NCI-H2029 (cell line): ENCODE data around the gene ATP8B3.

Source experiments
- DNase-seq: peaks from one replicate; lab custom pipeline; 2025; lab: John Stamatoyannopoulos, UW

Gene ATP8B3

DNA sequence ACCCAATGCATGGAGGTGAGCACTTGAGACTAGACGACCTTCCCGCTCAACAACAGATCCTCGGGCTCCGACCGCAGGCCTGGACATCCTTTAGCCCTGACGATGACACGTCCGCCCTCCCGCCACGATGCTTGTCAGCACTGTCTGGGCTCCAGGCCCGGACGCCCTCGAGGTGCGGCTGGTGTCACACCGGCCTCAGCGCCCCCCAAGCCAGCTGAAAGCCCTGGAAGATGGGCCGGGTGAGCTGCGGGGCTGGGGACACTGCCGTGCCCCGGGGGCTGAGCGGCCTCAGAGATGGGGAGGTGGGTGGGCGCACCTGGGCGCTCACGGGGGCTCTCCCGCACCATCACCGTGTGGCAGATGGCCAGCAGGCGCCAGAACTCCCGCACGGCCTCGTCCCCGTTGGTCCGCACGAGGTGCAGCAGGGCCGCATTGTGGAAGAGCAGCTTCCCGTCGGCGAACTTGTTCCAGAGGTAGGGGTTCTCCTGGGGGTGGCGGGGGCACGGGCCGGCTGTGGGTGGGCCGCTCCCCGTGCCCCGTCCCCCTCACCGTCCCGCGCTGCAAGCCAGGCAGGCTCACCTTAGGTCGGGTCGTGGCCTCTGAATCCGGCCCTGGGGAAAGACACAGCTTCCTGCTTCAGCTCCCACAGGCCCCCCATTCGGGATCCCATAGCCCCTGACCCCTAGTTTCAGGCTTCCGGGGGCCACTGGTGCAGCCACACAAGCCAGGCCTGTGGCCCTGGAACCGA, 15.5 kb downstream of the ATP8B3 start:
- DNase-seq = no peak

DNA sequence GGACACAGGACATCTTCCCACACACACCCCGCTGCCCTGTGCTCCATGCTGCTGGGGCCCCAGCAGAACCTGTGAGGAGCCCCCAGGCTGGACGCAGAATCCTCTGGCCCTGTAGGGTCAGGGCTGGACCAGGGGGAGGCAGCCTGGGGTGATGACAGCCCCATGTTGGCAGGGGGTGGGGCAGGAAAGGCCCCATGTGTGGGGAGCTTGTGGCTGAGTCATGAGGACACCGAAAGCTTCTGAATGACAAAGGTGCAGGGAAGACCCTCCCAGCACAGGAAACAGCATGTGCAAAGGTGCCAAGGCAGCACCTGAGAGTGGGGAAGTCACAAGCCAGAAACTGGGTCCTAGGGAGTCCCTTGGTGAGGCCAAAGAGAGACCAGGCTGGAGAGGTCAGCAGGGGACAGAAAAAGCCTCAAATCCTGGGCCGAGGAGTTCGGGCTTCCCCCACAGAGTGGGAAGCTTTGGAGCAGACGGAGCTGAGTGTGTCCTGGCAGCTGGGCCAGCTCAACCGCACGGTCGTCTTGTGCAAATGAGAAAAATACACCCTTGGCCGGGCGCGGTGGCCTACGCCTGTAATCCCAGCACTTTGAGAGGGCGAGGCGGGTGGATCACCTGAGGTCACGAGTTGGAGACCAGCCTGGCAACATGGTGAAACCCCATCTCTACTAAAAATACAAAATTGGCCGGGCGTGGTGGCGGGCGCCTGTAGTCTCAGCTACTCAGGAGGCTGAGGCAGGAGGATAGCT, 17.5 kb downstream of the ATP8B3 start:
- DNase-seq = no peak

DNA sequence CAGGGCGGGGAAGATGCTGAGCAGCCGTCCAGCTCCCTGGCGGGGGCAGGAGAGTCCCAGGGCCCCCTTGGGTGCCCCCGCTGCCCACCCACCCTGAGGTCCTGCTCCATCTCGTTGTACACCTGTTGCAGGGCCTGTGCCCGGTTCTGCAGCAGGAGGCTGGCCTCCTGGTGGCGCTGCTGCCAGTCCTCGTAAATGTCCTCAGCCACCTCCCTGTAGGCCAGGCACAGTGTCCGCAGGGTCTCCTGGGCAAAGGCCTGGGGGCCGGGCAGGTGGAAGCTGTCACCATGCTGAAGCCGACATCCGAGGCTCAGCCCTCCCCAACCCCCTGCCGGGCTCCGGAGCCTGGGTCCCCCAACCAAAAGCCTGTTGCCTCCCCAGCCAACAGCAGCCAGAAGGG, 20.2 kb downstream of the ATP8B3 start:
- no peak for DNase-seq

DNA sequence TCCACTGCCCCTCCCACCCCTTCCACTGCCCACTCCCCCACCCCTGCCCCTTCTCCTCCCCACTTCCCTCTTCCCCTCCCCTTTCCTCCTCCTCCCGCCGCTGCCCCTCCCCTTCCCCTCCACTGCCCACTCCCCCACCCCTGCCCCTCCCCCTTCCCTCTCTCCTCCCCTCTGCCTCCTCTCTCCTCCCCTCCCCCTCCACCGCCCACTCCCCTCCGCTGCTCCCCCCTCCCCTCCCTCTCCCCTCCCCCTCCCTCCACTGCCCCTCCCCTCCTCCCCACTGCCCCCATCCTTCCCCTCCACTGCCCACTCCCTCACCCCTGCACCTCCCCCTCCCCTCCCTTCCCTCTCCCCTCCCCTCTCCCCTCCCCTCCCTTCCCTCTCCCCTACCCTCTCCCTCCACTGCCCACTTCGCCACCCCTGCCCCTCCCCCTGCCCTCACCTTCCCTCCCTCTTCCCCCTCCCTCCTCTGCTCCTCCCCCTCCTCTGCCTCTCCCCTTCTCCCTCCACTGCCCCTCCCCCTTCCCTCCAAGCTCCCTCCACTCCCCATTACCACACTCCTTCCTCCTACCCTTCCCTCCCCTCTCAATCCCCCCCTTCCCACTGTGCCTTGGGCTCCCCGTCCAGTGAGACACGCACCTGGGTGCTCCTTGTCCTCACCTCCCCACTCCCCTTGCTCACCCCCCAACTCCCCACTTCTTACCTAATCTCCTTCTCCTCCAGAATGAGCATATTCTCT, 21.9 kb downstream of the ATP8B3 start:
- no peak for DNase-seq

DNA sequence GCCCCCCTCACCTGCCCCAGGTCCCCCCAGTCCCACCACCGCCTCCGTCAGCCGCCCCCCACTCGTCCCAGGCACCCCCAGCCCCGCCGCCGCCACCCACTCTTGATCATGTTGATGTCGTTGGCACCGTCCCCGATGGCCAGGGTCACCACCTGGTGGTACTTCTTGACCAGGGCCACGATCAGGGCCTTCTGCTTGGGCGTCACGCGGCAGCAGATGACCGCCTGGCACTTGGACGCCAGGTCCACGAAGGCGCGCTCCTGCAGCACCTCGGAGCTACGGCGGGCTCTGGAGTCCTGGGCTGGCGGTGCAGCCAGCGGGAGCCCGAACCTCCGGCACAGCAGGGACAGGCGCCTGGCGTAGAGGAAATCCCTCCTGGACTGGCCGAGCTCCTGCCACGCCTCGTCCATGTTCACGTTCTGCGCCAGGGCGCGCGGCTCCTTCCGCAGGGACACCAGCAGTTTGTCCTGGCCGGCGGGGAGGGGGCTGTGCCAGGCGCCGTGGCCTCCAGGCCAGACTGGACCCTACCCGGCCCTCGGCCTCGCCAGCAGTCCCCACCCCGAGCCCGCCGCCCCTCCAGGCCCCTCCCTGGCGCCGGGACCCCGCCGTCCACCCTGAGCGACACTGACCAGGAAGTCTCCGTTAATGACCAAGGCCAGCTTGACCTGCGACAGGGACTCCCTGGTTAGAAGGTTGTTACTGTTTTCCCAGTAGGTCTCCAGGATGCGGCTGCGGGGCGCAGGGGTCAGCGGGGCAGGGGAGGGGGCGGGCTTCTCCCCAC, 22.6 kb downstream of the ATP8B3 start:
- DNase-seq = no peak

DNA sequence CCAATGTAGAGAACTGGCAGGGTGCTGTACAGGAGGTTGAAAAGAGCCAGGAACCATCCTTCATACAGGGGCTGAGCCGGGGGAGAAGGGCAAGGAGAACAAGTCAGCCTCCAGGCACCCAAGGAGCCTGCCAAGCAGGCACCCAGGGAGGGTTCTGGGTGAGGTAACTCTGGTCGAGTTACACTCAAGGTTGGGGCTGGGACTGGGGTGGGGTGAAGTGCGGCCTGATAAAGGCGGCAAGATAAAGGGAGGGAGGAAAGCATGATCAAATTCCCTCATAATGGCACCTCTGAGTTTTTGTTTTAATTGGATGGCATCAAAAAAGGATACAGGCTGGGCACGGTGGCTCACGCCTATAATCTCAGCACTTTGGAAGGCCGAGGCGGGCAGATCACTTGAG, 25.0 kb downstream of the ATP8B3 start:
- no peak for DNase-seq

DNA sequence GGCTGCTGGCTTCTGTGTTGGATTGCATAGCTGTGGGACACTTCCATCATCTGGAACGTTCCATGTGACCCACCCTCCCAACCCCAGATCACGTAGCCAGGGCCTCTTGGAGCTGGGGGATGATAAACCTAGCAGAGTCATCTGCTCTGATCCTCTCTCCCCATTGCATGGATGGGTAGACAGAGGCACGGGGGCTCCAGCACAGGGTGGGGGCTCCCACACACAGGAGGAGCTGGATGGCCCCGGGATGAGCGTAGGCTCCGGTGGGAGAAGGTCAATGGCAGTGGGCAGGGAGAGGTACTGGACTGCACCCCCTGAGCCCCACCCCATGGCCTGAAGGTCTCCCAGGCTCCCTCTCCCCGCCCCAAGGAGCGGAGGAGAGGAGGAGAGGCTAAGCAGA, 25.4 kb downstream of the ATP8B3 start:
- DNase-seq = no peak

DNA sequence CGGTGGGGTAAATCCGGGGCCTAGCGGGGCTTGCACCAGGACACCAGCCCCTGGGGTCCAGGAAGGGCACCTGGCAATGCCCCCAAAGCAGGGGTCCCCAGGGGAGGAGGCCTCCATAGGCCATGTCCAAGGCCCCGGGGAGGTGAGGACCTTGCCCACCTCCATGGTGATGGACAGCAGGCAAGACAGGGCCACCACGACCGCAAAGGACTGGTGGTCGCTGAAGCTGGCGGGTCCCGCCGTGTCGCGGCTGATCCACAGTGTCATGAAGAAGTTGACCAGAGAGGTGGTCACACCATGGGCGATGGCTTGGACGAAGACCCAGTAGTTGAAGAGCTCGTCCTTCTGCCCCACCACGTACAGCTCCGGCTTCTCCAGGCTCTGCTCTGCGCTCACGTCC, 26.8 kb downstream of the ATP8B3 start:
- DNase-seq = no peak

DNA sequence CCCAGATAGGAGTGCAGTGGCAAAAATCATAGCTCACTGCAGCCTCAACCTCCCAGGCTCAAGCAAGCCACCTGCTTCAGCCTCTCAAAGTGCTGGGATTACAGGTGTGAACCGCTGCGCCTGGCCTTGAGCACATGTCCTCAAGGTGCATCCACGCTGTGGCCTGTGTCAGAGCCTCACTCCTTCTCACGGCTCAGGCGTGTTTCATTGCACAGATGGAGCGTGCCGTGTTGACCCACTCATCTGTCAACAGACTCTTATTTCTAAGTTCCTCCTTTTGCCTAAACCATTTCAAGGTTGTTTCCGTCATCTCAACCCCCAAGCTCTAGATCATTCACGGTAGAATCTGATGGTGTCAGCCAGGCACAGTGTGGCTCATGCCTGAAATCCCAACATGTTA, 28.2 kb downstream of the ATP8B3 start:
- no peak for DNase-seq

DNA sequence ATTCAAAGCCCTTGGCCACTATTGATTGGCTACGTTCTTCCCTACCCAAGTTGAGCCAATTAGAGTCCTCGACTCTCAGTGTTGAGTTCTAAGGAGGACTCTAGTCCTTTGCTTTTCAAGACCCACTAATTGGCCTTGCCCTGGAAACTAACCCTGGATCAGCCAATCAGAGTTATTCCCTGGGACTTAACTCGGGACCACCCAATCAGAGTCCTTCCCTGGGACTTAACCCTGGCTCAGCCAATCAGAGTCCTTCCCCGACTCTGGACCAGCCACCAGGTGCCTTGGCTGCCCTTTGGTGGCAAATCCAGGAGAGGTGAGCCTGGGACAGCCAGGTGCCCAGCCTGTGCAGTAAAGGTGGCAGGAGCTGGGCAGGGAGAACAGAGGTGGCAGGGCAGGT, 28.7 kb downstream of the ATP8B3 start:
- DNase-seq = no peak

DNA sequence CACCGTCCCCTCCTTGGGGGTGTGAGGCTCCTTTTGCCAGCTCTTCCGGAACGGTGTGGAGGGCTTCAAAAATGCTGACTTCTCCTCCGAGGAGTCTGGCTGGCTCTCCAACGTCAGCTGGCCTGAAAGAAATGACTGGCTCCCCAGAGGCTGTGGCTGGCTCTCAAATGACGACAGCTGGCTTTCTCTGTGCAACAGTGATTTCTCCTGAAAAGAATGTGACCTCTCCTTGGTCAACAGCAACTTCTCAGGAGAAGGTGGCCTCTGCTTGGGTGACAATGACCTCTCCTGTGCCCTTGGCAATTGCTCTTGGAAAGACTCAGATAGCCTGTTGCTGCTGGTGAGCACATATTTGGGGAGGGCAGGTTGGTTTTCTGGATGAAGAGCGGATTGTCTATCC, 29.6 kb downstream of the ATP8B3 start:
- DNase-seq = no peak

DNA sequence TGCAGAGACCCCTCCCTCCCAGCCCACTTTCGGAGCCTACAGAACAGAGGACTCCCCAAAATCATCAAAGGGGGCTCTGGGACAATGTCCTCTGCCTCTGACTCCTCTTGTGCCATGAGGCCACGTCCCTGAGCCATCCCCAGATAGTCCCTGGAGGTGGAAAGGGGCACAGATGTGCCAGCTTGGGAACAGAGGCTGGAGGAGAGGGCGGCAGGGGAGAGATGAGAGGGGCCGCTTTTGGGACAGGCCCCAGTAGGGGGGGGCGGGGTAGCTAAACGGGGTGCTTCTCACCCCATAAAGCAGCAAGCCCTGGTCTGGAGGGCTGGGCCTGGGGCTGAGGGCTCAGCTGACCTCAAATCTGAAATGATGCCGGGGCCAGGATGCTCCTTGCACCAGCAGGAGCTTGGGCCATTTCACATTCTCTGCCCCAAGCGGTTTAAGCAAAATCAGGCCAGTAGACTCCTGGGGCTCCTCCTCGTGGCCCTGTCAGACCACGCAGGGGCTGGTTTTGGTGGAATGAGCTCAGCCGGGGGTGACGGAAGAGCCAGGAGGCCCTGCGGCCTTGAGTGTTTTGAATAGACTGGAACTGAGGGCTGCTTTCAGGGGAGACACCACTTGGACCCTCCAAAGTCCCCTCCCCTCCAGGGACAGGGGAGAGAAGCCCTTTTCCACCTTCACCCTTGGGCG, 31.7 kb downstream of the ATP8B3 start:
- no peak for DNase-seq

DNA sequence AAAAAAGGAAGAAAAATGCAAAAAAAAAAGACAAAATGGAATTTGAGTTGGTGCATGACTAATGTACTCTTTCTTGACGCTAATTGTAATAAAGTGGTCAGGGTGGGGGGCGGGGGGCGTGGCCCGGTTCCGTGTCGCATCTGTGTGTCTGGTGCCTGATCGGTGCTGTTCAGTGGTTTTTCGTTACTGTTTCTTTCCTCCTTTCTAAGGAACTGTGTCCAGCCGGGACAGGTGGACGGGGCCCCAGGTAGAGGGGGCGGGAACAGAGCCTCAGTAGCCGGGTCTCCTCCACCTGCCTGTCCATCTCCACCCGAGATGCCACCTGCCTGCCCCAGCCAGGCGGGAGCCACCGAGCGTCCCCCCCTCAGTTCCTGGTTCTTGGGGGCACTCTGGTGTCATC, 32.5 kb downstream of the ATP8B3 start:
- no peak for DNase-seq

DNA sequence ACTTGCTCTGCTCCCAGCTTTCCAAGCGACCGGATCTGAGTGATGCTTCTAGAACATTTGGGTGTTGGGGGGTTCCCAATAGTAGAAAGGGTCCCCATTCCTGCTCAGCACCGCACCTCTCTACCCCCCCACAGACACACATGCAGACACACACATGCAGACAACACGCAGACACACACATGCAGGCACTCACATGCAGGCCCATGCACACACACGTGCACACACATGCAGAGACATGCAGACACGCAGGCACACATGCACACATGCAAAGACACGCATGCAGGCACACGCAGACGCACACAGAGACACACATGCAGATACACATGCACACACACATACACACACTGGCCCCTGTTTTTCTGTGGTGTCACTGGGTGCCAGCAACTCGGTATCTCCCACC, 34.9 kb downstream of the ATP8B3 start:
- no peak for DNase-seq

DNA sequence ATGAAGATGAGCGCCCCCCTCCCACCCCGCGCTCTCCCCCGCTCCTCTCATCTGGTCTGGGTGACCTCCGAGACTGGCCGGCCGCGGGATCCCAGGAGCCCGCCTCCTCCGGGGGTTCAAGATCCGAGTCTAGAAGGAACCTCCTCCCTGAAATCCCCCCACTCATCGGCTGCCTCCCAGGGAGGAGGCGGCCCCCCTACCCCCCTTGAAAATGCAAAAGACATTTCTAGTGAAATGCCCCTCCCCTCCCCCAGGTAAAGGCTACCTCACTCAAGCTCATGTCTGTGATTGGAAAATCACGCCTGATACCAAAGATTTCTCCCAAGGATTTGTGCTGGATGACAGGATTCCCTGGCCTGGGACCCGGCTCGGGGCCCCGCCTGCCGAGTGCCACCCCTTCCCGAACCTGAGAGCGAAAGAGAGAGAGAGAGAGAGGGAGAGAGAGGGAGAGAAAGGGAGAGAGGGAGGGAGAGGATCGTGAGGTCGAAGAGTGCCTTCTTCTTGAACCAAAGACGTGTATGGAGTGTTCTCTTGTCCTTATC, 35.4 kb downstream of the ATP8B3 start:
- DNase-seq = no peak

DNA sequence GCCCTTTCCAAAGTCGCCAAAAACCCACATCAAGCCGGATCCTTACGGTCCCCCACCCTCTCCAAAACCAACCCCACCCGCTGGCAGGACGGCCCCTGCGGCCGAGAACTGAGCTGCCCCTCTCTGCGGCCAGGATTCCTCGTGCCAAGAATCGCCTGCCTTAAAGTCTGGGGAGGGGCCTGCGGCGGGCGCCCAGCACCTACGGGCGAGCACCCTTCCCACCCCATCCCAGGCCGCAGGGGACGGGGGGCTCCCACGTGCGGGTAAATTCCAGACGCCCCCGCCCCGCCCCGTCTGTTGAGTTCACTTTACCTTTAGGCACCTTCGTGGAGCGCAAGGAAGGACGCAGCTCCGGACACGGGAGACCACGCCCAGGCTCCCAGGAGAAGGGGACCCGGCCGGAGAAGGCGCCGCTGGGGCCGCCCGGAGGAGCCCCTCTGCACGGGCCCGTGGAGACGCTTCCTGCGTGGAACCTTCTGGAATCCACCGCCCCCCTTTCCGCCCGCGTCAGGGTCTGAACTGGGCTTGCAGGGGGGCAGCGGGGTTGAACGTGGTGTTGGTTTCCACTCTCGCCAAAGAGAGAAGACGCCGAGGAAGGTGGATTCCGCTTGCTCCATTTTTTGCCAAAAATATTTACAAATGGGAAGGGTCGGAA, 36.0 kb downstream of the ATP8B3 start:
- no peak for DNase-seq

DNA sequence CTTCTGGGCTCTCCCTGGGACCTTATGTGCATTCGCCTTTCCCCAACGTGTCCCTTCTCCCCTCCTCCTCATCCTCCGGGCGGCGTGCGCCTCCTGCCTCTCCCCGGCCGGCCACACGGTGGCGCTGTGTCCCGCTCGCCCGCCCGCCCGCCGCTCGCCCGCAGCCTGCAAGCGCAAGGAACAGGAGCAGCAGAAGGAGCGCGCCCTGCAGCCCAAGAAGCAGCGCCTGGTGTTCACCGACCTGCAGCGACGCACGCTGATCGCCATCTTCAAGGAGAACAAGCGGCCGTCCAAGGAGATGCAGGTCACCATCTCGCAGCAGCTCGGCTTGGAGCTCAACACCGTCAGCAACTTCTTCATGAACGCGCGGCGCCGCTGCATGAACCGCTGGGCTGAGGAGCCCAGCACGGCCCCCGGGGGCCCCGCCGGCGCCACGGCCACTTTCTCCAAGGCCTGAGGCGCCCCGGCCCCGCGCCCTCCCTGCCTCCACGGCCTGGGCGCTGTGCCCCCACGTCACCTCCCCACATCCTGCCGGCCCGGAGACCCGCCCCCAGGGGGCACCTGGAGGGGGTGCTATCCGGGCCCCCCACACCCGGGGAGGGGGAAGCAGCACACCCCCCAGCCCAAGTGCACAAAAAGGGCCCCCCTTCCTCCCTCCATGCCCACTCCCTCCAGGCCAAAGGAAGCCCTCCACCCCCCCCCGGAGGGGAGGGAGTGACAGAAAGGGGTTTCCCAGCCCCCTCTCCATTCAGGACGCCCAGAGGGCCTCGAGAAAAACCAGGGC, 36.9 kb downstream of the ATP8B3 start:
- peak; percentile 13 for DNase-seq

DNA sequence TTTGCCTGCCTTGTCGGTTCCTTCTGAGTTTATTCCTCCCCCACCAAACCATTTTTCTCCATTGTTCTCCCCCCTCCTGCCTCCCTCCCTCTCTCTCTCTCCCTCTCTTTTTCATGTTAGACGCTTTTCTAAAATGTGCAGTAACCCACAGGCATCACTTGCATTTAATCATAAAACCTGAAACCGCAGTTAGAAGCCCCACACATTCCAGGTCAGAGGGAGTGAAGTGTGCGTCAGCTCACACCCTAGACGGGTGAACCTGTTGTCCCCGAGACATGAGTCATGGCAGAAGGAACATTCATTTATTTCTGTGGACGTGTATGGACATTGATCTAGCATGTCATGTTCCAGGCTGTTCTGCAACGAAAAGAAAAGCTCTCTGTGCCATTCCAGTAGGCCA, 38.9 kb downstream of the ATP8B3 start:
- no peak for DNase-seq

DNA sequence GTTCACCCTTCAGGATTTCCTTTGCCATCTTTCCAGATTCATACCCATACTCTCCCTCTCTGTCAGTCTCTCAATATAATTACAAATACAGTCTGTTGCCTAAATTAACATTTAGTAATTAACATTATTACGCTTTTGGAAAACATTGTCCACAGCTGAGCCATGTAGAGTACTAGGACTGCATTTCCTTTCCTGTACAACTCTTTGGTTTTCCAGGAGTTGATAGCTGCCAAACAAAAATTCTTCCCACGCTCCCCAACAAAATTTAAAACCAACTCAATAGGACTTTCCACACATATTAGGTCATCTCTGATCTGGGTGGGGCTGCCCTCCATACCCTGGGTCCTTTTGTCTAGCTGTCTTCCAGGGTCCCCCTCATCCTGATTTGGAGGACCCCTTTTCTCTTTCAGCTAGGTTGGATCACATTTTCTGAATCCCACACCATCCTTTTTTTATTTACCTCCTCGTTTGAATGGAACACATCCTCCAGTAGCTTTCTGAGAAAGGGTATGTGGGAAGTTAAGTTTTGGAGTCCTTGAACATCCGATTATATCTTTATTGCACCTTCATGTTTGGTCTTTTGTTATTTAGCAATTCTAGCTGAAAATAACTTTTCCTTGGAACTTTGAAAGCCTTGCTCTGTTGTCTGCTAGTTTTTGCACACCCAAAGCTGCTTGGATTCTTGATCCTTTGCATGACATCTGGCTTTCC, 41.1 kb downstream of the ATP8B3 start:
- DNase-seq = no peak

DNA sequence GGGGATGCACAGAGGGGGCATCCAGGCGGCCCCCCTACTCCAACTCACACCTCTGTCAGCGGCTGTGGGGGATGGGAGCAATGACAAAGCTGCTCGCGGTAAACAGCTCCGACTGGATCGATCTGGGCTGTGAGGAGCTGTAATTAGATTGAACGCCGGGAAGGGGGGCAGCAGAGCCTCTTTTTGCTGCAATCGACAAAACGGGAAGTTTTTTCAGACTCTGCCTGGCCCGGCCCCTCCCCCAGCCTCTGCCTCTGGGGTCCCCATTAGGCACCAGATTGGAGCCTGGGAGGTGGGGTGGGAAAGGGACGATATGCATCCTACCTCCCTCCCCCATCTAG, 42.5 kb downstream of the ATP8B3 start:
- no peak for DNase-seq
